Tibial nerve (tissue), 4 donors: ENCODE results near the gene WDPCP. TPM values are rescaled to one million over a fixed set of nuclear protein-coding genes. Genes with fewer than 3 reads are reported as not detected.

Experiments used
- DNase-seq, 2 donors: peaks; one replicate each; pipeline ENCODE4 v3.0.0-alpha.2; 2019; ENCODE audit warnings: low spot score in 2 of 2
- H3K27ac ChIP-seq, 4 donors: fragments of 200-600 bp; sonication (generic) in 3 of 4; one replicate each; pipeline ENCODE4 v1.5.1; 2017 to 2019; ENCODE audit warnings: mild to moderate bottlenecking in 1 of 4
- H3K27me3 ChIP-seq, 2 donors: fragments of 200-600 bp; sonication (generic) in 1 of 2; one replicate each; pipeline versions ENCODE4 v1.5.1 to v1.6.0; 2017 to 2019
- H3K36me3 ChIP-seq, 3 donors: fragments of 200-600 bp; sonication (generic); one replicate each; pipeline ENCODE4 v1.5.1; 2018 to 2019
- H3K4me1 ChIP-seq, 4 donors: fragments of 200-600 bp; sonication (generic) in 3 of 4; one replicate each; pipeline ENCODE4 v1.5.1; 2017 to 2019
- H3K4me3 ChIP-seq, 4 donors: fragments of 200-600 bp; sonication (generic) in 3 of 4; one replicate each; pipeline ENCODE4 v1.5.1; 2017 to 2019; ENCODE audit warnings: mild to moderate bottlenecking in 1 of 4, moderate library complexity in 1 of 4
- H3K9me3 ChIP-seq, 4 donors: fragments of 200-600 bp; sonication (generic) in 3 of 4; one replicate each; pipeline ENCODE4 v1.5.1; 2017 to 2019
- CTCF ChIP-seq, 5 experiments: fragments of 200-600 bp in 3 of 5; fragments of 450-650 bp in 2 of 5; sonication (generic) in 3 of 5; IDR thresholded peaks; one replicate each; pipeline ENCODE4 v1.5.1; 2016 to 2019; ENCODE audit warnings: antibody characterized with exemption in 5 of 5, mild to moderate bottlenecking in 3 of 5, moderate library complexity in 2 of 5
- EP300 ChIP-seq, 2 donors: sonication (generic); formaldehyde crosslinking; IDR thresholded peaks; one replicate each; pipeline ENCODE4 v1.6.1; 2017; ENCODE audit warnings: antibody characterized with exemption in 2 of 2, mild to moderate bottlenecking in 1 of 2
- POLR2A ChIP-seq, 2 donors: fragments of 450-650 bp; IDR thresholded peaks; one replicate each; pipeline ENCODE4 v1.6.1; 2017; ENCODE audit warnings: antibody characterized with exemption in 2 of 2, mild to moderate bottlenecking in 2 of 2, moderate library complexity in 2 of 2
- WGBS, 2 donors: methylation state at CpG; one replicate each; pipeline ENCODE4 v1.1.5; 2018; 5-methylcytosine and 5-hydroxymethylcytosine counted together
- total RNA-seq, 4 donors: library from RNA; depleted of rRNA; stranded (reverse); fragments of >200 nt; gene quantifications; one replicate each; pipeline ENCODE4 v1.1.0, GENCODE V29; 2016

WDPCP gene
- total RNA-seq, 4 donors from 2014 or later, result 14.4 to 22.4 (median 20.4) TPM

GRCh38 chr2:63345285-63345633 lies 243.0 kb downstream of the WDPCP start:
- peaks cover 0 to 31% (median 0%) of the 10 kb centered on the region in 3 donors for H3K36me3 ChIP-seq
- H3K27ac ChIP-seq, result no peak overlapping the region
- H3K4me3 ChIP-seq, result no peak overlapping the region
- H3K27me3 ChIP-seq, result no peaks in the 10 kb centered on the region
- TF ChIP-seq CTCF (IDR thresholded peaks at IDR 0.05), result no peak
- TF ChIP-seq POLR2A (IDR thresholded peaks at IDR 0.05), result no peak
- TF ChIP-seq EP300 (IDR thresholded peaks at IDR 0.05), result no peak
- no peak for DNase-seq
- H3K4me1 ChIP-seq, result no peaks in the 10 kb centered on the region
- WGBS, 2 donors, result 93 to 100% methylated on average over 1 of the region's 1 CpG
- peaks cover 0 to 30% (median 8%) of the 10 kb centered on the region in 4 donors for H3K9me3 ChIP-seq

- Histone ChIP-seq H3K4me3 (no peak overlapping the region), H3K9me3 (peaks cover 0 to 30% (median 8%) of the 10 kb centered on the region in 4 donors), H3K36me3 (peaks cover 0 to 25% (median 0%) of the 10 kb centered on the region in 3 donors), H3K4me1 (no peaks in the 10 kb centered on the region), H3K27me3 (no peaks in the 10 kb centered on the region), H3K27ac (no peak overlapping the region)
- WGBS, 2 donors, result 99 to 100% methylated on average over 2 of the region's 2 CpGs
- TF ChIP-seq EP300 (IDR thresholded peaks at IDR 0.05) (no peak), CTCF (IDR thresholded peaks at IDR 0.05) (no peak), POLR2A (IDR thresholded peaks at IDR 0.05) (no peak)
- no peak for DNase-seq
These were observed 243.5 kb downstream of the WDPCP start for GRCh38 chr2:63344575-63345284.

GRCh38 chr2:63343397-63344109 lies 244.7 kb downstream of the WDPCP start:
- Histone ChIP-seq H3K36me3 (peaks cover 0 to 24% (median 0%) of the 10 kb centered on the region in 3 donors), H3K9me3 (peaks cover 0 to 30% (median 8%) of the 10 kb centered on the region in 4 donors), H3K4me3 (no peak overlapping the region), H3K27ac (no peak overlapping the region), H3K27me3 (no peaks in the 10 kb centered on the region), H3K4me1 (no peaks in the 10 kb centered on the region)
- TF ChIP-seq EP300 (IDR thresholded peaks at IDR 0.05), result no peak
- no peak for TF ChIP-seq POLR2A (IDR thresholded peaks at IDR 0.05)
- DNase-seq, result no peak
- WGBS, 2 donors, result 81 to 97% methylated on average over 1 of the region's 1 CpG

- 83 to 92% methylated on average over 1 of the region's 1 CpG for WGBS, 2 donors
- H3K27ac ChIP-seq, result no peak overlapping the region
- peaks cover 0 to 21% (median 0%) of the 10 kb centered on the region in 3 donors for H3K36me3 ChIP-seq
- no peak overlapping the region for H3K4me3 ChIP-seq
- DNase-seq, result no peak
- H3K9me3 ChIP-seq, result peaks cover 0 to 28% (median 8%) of the 10 kb centered on the region in 4 donors
- H3K4me1 ChIP-seq, result no peaks in the 10 kb centered on the region
- no peak for TF ChIP-seq POLR2A (IDR thresholded peaks at IDR 0.05)
- no peak for TF ChIP-seq CTCF (IDR thresholded peaks at IDR 0.05)
- no peak for TF ChIP-seq EP300 (IDR thresholded peaks at IDR 0.05)
- no peaks in the 10 kb centered on the region for H3K27me3 ChIP-seq
These were observed 247.8 kb downstream of the WDPCP start for GRCh38 chr2:63340443-63340842.

GRCh38 chr2:63334910-63335309 lies 253.4 kb downstream of the WDPCP start:
- 93 to 97% methylated on average over 1 of the region's 1 CpG for WGBS, 2 donors

More at GRCh38 chr2:63334910-63335309, 253.4 kb downstream of the WDPCP start:
- Histone ChIP-seq H3K9me3 (no peaks in the 10 kb centered on the region), H3K4me3 (no peak overlapping the region), H3K36me3 (no peaks in the 10 kb centered on the region), H3K27me3 (no peaks in the 10 kb centered on the region), H3K4me1 (no peaks in the 10 kb centered on the region), H3K27ac (no peak overlapping the region)
- DNase-seq, result no peak
- no peak for TF ChIP-seq POLR2A (IDR thresholded peaks at IDR 0.05)
- TF ChIP-seq EP300 (IDR thresholded peaks at IDR 0.05), result no peak
- no peak for TF ChIP-seq CTCF (IDR thresholded peaks at IDR 0.05)
